GM19372 (cell line): ENCODE data around the gene SCN9A.
"Not testable (repeated sequence)": the region's sequence is repeated elsewhere in the genome, so short reads cannot be mapped to it uniquely, and the experiment has no call there.

Experiments used
- ATAC-seq: cut with Tn5 transposase; IDR thresholded peaks from one replicate; pipeline ENCODE4 v1.9.1; 2021; ENCODE audit warnings: mild to moderate bottlenecking, low read depth, moderate library complexity; ENCODE audit not compliant: unreplicated experiment

SCN9A gene

GRCh38 chr2:166376488-166376828 lies 714 bp upstream of the SCN9A start:
- peak; percentile 12 for ATAC-seq

DNA sequence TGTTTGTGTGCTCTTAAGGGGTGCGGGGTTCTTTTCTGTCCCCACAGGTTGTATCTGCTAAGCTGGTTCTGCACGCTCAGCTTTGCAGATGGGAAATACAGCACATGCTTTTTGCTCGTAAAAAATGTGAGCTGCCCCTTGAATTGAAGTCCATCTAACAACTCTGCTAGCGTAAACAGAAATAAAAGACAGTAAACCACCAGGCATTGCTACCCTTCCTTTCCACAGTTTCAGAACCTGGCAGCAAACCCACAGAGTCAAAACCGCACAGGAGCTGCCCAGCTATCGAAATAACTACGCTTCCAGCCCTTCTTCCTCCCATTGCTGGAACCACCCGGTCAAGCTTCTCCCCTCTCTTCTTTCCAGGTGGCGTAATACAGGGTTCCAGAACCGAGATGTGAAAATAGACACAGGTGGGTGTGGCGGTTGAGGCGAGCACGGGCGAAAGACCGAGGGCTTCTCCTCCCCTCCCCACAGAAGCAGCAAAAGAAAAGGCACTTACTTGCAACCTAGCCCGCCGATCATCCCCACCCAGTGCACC lies 479 bp downstream of the SCN9A start:
- ATAC-seq: peak; percentile 5

DNA sequence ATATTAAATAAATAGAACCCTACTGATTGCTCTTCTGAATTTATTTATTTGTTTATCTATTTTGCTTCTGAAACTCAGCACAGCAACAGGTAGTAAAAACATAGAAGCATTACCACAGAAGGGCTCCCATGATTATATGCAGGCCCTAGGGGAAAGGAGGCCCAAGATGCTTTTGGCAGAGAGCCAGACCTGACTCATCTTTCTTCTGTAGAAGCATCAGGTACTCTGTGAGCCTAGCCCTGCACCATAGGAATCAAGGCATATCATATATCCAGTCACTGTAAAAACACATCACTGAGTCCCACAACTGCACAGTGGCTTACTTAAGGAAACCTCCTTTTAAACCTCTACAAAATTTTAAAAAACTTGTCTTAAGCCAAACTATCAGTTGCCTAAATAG lies 1.8 kb downstream of the SCN9A start:
- ATAC-seq: no peak

GRCh38 chr2:166373539-166373938 lies 2.2 kb downstream of the SCN9A start:
- no peak for ATAC-seq

GRCh38 chr2:166373105-166373504 lies 2.6 kb downstream of the SCN9A start:
- no peak for ATAC-seq

DNA sequence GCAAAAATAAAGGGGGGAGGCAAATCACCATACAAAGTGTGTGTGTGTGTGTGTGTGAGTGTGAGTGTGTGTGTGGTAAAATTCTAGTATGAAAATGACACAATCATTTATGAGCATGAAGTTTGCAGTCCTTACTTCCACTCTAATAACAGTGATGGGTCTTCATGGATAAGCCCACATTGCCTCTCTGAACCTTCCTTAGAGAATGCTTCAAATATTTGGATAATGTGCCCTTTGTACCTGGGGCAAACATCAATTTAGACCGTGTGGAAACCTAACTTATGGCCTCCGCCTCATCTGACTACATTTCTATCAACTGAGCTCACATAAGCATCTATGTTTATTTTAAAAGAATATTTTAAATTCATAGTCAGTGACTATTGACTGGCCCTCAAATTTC lies 3.7 kb downstream of the SCN9A start:
- no peak for ATAC-seq

DNA sequence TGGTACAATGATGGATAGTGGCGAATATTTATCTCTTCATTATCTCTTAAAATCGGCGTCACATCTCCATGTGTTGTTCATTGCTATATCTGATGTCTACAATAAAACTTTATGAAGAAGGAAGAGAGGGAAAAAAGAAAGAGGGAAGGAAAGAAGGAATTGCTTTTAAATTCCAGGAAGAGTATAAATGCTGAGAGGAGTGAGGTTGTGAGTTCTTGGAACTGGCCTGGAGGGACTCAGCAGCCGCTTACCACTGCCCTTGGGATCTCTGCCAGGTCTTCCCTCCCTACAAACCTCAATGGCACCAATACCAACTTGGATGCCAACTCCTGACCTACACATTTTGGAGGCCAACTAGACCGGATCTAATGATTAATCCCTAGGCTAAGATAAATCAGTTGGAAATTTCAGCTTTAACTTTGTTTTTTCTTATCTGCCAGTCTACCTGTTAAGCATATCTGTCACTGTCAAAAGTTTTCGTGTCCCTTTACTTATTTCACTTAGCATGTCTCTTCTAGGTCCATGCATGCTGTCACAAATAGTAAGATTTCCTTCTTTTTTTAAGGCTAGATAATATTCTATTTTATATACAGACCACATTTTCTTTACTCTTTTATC lies 9.8 kb downstream of the SCN9A start:
- no peak for ATAC-seq

DNA sequence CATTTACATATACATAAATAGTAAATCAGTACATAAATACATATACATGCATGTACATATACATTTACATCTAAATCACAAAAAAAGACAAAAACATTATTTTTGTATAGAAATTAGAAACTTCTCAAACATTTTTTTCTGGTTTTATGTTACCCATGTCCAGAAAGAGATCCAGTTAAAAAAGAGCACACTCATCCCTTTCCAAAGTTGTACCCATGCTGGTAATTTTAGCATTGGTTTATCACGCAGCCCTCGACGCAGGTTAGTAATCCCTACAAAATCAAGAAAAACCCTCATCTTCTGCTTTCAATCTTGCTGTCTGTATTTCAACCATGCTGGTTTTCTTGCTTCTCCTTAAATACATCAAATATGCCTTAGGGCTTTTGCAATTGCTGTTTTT lies 10.5 kb downstream of the SCN9A start:
- ATAC-seq: no peak

DNA sequence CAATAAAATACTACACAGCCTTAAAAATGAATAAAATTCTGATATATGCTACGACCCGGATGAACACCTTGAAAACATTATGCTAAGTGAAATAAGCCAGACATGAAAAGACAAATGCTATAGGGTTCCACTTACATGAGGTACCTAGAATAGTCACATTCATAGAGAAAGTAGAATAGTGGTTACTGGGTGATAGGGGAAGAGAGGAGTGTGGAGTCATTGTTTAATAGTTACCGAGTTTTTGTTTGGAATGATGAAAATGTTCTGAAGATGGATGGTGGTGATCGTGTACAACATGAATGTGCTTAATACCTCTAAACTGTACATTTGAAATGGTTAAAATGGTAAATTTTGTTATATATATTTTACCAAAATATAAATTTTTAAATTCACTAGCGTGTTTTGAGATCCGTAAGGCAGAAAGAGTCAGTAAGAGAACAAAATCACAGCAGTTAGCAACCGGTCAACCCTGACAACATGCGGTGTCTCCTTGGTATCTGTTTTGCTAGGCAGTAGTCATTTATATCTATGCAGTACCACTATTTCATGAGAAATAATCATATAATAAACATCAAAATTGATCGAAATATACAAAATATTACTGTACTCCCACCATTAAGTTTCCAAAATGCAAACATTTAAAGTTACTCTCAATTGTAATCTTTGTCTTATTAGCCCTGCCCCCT lies 11.1 kb downstream of the SCN9A start:
- no peak for ATAC-seq

DNA sequence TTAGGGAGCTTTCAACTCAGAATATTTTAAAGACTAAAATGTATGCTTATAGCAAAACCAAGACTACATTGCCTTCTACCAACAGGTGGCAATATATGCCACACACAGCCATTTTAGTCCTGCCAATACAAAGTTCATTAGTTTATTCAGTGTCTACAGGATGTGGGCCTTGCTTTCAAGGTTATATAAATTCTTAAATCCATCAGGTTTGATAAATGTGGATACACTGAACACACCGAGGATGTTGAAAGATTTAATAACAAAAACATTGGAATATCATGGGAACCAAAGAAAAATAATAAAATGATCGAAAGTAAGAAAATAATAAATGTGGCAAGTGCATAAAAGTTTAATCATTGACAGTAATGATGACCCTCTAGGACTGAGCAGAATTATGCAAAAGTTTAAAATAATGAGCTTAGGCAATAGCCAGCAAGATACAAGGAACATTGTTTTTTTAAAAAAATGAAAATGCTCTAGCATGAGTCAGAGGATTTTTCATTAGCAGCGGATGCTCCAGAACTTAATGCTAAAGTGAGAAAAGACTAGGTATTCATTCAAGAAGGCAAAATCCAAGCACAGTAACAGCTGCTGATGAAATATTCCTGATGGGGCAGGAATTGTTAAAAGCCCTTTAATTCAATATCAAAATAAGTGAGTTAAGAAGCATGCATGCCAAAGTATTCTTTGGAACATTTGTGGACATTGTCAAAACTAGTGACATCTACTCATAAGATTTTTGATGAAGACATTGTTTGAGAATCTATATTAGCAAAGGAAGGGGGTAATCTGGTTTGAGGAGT lies 14.2 kb downstream of the SCN9A start:
- peak; percentile 46 for ATAC-seq

- no peak for ATAC-seq
Measured at GRCh38 chr2:166360906-166361305, 14.8 kb downstream of the SCN9A start.

GRCh38 chr2:166360426-166360825 lies 15.3 kb downstream of the SCN9A start:
- ATAC-seq: no peak

GRCh38 chr2:166357950-166358321 lies 17.8 kb downstream of the SCN9A start:
- ATAC-seq: not testable (repeated sequence)

DNA sequence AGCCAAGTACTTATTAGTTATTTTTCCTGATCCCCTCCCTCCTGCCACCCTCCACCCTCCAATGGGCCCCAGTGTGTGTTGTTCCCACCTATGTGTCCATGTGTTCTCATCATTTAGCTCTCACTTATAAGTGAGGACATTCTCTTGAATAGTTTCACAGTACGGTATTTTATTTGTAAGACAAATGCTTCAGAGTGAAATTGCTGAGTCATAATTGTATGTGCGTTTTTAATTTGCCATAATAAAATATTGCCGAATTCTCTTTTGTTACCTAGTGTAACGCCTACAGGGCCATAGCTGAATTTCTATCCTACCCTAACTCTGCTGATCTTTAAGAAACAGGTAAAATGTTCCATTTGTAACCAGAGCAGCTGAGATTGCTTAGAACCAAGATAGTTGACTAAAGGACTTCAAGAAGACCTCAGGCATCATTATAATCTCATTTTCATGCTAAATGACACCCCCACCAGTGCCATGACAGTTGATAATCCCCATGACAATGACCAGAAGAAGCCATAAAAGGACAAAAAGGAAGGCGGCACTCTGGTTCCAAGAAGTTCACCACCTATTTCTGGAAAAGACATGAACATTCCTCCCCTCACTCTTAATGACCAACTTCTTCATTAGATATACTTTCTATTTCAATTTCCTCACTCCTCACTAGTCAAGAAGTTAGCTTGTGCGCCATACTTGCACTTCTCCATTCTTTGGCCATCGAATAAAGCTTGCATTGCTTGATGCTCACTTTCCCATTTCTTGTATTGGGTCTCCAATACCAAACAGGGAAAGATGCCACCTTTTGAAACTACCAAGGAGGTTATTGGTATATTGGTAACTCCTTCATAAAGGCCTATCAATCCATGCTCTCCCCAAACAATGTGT lies 18.4 kb downstream of the SCN9A start:
- ATAC-seq: no peak

- no peak for ATAC-seq
Measured at GRCh38 chr2:166351319-166351718, 24.4 kb downstream of the SCN9A start.

DNA sequence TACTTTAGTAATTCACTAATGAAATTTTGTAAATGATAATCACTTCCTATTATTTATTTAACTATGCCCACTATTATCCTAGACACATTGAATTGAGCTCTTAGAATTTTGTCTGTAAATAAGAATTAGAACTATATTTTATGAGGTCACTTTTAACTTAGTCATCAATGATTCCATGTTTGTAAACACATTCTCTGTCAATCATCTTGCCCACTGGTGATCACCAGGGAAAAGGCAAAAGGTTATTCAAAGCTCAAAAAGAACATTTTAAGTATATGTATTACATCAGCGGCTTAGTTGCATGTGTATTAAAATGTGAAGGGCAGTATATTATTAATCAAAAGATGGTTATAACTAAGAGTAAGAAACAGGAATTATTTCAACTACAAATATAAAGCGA lies 25.2 kb downstream of the SCN9A start:
- ATAC-seq: no peak

GRCh38 chr2:166344286-166345113 lies 31.2 kb downstream of the SCN9A start:
- no peak for ATAC-seq

- no peak for ATAC-seq
Measured at GRCh38 chr2:166343467-166343866, 32.3 kb downstream of the SCN9A start.

- ATAC-seq: no peak
Measured at GRCh38 chr2:166341426-166341825, 34.3 kb downstream of the SCN9A start.
